ENCODE data around the gene SAMD8.
"Not testable (repeated sequence)": the region's sequence is repeated elsewhere in the genome, so short reads cannot be mapped to it uniquely, and the experiment has no call there.

The SAMD8 gene

GRCh38 chr10:75107756-75108683 is 3.4 kb upstream of the SAMD8 start:
- DNase-seq (ENCODE audit: low read depth): peak; percentile 91
- H3K4me3 ChIP-seq (ENCODE audit: low read length): no peak overlapping the region
- TF ChIP-seq CTCF (IDR thresholded peaks at IDR 0.05; ENCODE audit: insufficient read depth, low read depth, low read length, missing control alignments): no peak

GRCh38 chr10:75108684-75109458 is 2.6 kb upstream of the SAMD8 start:
- TF ChIP-seq CTCF (IDR thresholded peaks at IDR 0.05; ENCODE audit: insufficient read depth, low read depth, low read length, missing control alignments): peak; percentile 67
- no peak for DNase-seq (ENCODE audit: low read depth)
- no peak overlapping the region for H3K4me3 ChIP-seq (ENCODE audit: low read length)

GRCh38 chr10:75109459-75109778 is 2.0 kb upstream of the SAMD8 start:
- DNase-seq (ENCODE audit: low read depth): no peak
- no peak overlapping the region for H3K4me3 ChIP-seq (ENCODE audit: low read length)
- no peak for TF ChIP-seq CTCF (IDR thresholded peaks at IDR 0.05; ENCODE audit: insufficient read depth, low read depth, low read length, missing control alignments)

- H3K4me3 ChIP-seq (ENCODE audit: low read length): no peak overlapping the region
Measured at GRCh38 chr10:75110006-75110632, 1.3 kb upstream of the SAMD8 start.

GRCh38 chr10:75111907-75112679 is 637 bp downstream of the SAMD8 start:
- TF ChIP-seq CTCF (IDR thresholded peaks at IDR 0.05; ENCODE audit: insufficient read depth, low read depth, low read length, missing control alignments): no peak
- DNase-seq (ENCODE audit: low read depth): peak; percentile 44
- peak overlapping the region; percentile 86 for H3K4me3 ChIP-seq (ENCODE audit: low read length)

More at GRCh38 chr10:75110006-75110632, 1.3 kb upstream of the SAMD8 start:
- DNase-seq (ENCODE audit: low read depth): no peak
- TF ChIP-seq CTCF (IDR thresholded peaks at IDR 0.05; ENCODE audit: insufficient read depth, low read depth, low read length, missing control alignments): no peak

- TF ChIP-seq CTCF (IDR thresholded peaks at IDR 0.05; ENCODE audit: insufficient read depth, low read depth, low read length, missing control alignments): no peak
- no peak overlapping the region for H3K4me3 ChIP-seq (ENCODE audit: low read length)
- DNase-seq (ENCODE audit: low read depth): no peak
Measured at GRCh38 chr10:75115137-75115536, 3.7 kb downstream of the SAMD8 start.

- peak; percentile 10 for DNase-seq (ENCODE audit: low read depth)
- H3K4me3 ChIP-seq (ENCODE audit: low read length): not testable (repeated sequence)
Measured at GRCh38 chr10:75116941-75117775, 5.7 kb downstream of the SAMD8 start.

All from epithelial cell of esophagus (primary cell).